GM21528 (cell line): ENCODE measurements around the gene CEP20.

ENCODE experiments used
- ATAC-seq: cut with Tn5 transposase; IDR thresholded peaks from one replicate; pipeline ENCODE4 v1.9.1; 2021; ENCODE audit warnings: mild to moderate bottlenecking, moderate library complexity; ENCODE audit not compliant: unreplicated experiment, low FRiP score

The CEP20 gene

DNA sequence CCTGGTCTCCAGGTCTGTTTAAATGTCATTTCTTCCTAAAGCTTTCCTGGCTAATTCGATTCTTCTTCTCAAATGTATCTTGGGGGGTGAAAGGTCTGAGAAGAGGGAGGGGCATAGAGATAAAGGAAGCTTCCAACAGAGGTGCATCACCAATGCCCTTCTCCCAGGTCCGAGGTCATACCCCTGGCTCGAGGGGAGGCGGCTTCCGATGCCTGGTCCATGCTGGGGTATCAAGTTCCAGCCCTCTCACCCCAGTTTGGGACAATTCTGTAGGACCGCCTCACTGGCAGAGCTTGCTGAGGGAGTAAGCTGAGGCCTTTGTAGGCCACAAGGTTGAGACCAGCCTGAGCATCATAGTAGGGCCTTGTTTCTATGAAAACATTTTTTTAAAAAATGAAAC is 10.3 kb upstream of the CEP20 start:
- ATAC-seq, result no peak

DNA sequence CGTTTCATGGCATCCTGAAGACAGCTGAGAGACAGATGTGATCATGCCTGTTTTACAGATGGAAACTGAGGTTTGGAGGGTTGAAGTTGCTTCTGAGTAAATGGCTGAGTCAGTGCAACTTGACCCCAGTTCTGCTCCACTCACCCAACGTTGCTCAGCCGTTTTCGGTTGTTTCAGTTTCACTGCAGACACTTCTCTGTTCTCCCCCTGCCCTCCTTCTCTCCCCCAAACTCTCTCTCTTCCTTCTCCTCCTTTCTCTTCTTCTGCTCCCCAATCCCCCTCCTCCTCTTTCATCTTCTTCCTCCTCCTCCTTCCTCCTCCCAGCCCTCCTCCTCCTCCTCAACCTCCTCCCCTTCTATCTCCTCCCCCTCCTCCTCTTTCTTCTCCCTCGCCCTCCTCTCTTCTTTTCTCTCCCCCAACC is 9.4 kb upstream of the CEP20 start:
- peak; percentile 48 for ATAC-seq

GRCh38 chr16:15897121-15897780 is 8.8 kb upstream of the CEP20 start:
- ATAC-seq, result no peak

- ATAC-seq, result no peak
These were observed 6.4 kb upstream of the CEP20 start for GRCh38 chr16:15894571-15895374.

DNA sequence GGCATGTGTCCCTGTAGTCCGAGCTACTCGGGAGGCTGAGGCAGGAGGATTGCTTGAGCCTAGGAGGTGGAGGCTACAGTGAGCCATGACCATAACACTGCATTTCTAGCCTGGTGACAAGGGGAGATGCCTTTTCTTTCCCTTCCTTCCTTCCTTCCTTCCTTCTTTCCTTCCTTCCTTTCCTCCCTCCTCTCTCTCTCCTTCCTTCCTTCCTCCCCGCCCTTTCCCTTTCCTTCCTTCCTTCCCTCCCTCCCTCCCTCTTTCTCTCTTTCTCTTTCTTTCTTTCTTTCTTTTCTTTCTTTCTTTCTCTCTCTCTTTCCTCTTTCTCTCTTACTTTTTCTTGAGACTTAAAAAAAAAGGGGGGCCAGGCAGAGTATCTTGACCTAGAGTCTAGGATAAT is 3.1 kb upstream of the CEP20 start:
- ATAC-seq, result no peak

GRCh38 chr16:15887283-15887682 is 1.1 kb downstream of the CEP20 start:
- no peak for ATAC-seq

DNA sequence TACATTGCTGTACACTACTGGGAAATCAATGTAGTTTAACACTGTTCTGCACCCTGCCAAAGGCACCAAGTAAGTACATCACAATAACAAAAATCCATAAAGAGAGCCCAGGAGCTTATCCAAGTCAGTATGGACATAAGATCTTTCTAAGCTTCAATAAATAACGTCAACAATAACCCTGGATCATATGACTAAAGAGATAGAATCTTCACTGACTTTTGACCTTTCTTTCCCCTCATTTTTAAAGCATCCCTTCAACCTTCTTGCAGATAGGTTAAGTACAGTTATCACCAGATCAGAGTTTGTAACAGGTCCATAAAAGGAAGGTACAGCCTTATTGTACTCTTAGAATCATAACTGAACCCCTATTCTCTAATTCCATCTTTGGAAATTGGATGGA is 2.3 kb downstream of the CEP20 start:
- ATAC-seq, result no peak

DNA sequence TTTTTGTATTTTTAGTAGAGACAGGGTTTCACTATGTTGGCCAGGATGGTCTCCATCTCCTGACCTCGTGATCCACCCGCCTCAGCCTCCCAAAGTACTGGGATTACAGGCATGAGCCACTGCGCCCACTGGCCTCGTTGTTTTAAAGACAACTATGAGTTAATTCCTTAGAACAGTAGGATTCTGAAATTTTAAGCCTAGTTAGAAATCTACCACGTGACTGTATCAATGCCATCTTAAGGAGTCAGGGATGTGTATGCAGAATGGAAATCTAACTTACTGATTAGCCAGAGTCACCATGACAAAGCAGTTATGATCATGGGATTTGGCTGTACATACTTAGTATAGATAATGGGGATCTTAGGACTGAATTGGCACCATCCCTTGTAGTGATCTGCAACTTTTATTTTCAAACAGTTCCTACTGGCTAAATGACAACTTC is 2.8 kb downstream of the CEP20 start:
- ATAC-seq, result no peak

DNA sequence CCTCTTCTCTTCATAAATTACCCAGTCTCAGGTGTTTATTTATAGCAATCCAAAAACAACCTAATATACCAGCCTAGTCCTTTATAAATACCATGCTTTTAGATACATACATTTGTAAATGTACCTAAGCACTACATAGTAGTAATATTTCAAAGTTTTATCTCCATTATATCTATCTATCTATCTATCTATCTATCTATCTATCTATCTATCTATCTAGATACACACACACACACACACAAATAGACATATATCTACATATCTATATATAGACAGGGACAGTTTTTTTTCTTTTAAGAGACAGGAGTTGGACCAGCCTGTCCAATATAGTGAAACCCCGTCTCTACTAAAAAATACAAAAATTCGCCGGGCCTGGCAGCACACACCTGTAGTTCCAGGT is 5.8 kb downstream of the CEP20 start:
- no peak for ATAC-seq

- no peak for ATAC-seq
These were observed 6.5 kb downstream of the CEP20 start for GRCh38 chr16:15881794-15882379.

- no peak for ATAC-seq
These were observed 7.7 kb downstream of the CEP20 start for GRCh38 chr16:15880434-15881308.

- ATAC-seq, result no peak
These were observed 9.1 kb downstream of the CEP20 start for GRCh38 chr16:15879255-15879811.

- no peak for ATAC-seq
These were observed 11.9 kb downstream of the CEP20 start for GRCh38 chr16:15876503-15876902.

DNA sequence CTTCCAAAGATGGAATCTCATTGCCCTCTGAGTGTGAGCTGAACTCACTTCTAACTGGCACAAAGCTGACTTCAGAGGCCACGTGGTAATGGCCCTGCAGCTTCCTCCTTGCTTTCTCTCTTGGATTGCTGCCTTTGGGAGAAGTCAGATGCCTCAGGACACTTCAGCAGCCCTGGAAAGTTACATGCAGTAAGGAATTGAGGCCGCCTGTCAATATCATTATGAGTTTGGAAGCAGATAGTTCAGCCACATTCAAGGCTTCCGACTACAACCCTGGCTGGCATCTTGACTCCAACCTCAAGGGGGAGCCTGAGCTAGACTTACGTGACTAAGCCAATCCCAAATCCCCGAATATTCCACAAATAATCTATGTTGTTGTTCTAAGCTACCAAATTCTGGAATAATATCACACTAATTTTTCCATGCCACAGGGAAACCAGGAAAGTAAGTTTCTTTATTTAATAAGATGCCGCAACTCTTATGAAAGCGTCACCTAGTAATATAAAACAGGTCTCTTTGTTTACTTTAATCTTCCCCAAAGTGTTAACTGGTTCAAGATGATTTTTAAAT is 13.6 kb downstream of the CEP20 start:
- ATAC-seq, result no peak

- ATAC-seq, result no peak
These were observed 14.7 kb downstream of the CEP20 start for GRCh38 chr16:15873737-15874136.

DNA sequence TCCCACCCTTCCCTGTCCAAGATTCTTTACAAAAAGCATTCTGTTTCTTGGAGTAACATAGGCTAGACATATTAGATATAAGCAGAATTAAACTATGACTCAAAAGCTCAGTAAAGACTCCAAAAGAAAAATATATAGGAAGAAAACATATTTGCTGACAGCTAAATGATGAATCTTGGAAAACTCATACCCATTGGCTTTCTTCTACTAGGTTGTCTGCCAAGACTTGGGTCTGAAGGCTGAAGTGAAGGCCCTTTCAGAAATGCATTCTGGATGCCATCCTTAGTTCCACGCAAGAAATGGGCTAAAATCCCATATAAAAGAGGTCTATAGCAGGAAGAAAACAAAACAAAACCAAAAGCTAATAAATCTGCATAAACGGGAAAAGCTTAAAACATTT is 15.1 kb downstream of the CEP20 start:
- no peak for ATAC-seq

DNA sequence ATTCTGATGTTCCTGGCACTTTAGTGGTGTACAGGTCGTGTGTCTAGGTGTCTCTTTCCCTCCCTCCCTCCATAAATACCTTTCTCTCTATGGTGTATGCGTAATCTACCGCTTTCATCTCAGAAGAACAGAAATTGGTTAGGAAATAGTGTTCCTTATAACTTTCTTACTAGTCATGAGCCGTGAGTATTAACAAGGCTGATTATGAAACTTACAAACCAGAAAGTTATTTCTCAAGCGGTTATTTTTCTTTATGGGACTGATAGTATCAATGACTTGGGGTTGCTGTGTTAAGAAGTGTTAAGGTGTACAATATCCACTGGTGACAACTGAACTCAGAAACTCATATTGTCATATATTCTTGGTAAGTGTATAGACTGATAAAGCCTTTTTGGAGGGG is 18.4 kb downstream of the CEP20 start:
- ATAC-seq, result no peak

GRCh38 chr16:15866451-15866850 is 22.0 kb downstream of the CEP20 start:
- no peak for ATAC-seq

DNA sequence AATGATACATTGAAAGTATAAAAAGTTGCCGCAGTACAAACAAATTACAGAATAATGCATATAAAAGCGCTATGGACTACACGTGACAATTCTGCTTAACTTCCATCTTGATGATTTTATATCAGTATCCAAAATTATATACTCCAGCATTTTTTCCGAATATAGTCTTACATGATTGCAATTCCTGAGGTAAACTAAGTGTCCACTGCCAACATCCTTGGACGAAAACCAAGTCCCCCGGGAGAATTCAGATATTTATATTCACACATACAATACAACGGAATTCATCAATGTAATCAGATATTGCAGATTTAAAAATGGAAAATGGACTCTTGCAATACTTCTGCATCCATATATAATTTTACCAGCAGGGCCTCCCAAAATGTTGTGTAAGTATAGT is 22.7 kb downstream of the CEP20 start:
- no peak for ATAC-seq

- ATAC-seq, result no peak
These were observed 23.5 kb downstream of the CEP20 start for GRCh38 chr16:15864939-15865338.
